ENCODE data around the gene GMDS.

GMDS gene

DNA sequence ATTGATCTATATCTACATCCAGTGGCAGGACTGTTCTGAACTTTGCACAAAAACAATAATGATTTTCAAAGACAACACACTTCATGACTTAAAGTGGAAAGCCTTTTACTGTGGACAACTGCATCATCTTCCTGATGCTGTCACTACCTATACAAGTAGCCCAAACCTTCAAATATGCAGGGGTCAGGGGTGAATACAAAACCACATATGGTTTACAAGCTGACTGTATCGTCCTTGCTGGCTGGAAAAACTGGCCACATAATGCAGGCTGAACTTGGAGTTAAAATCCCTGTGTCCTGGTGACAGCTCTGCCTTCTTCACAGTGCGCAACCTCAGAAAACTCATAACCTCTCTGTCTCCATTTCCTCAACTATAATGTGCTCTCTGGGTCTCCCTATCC is 128.9 kb downstream of the GMDS start:
- no peak for DNase-seq (ENCODE audit: low read depth)
- no peak overlapping the region for H3K4me3 ChIP-seq (ENCODE audit: control insufficient read depth, low read depth, low read length)
- no peak for TF ChIP-seq CTCF (IDR thresholded peaks at IDR 0.05; ENCODE audit: control insufficient read depth, insufficient read depth, low read depth, low read length, missing control alignments)

- DNase-seq (ENCODE audit: low read depth): no peak
- no peak overlapping the region for H3K4me3 ChIP-seq (ENCODE audit: control insufficient read depth, low read depth, low read length)
- TF ChIP-seq CTCF (IDR thresholded peaks at IDR 0.05; ENCODE audit: control insufficient read depth, insufficient read depth, low read depth, low read length, missing control alignments): no peak
Observed at GRCh38 chr6:2114100-2114499, 131.3 kb downstream of the GMDS start.

DNA sequence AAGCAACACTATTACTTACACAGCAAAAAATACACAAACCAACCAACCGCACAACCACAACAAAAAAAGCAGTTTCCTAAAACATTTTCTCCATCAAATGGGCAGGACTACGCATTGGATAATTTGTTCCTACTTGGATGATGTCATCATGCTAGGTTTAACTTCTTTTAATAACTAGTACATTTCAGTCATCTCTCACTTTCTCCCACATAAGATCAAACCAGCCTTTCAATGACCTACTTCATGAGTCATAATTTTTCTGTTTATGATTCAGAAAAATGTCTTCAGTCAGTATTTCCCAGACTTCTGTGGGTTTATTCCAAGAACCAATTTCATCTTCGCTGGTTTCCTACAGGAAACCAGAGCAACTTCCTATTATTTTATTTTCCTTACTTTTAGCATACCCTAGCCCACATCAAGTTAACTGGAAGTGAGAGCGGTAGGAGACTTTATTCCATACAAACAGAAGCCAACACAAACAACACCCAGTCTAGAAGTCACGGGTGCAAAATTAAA is 134.2 kb downstream of the GMDS start:
- TF ChIP-seq CTCF (IDR thresholded peaks at IDR 0.05; ENCODE audit: control insufficient read depth, insufficient read depth, low read depth, low read length, missing control alignments): no peak
- H3K4me3 ChIP-seq (ENCODE audit: control insufficient read depth, low read depth, low read length): no peak overlapping the region; the same call in 1 of the 2 replicates
- DNase-seq (ENCODE audit: low read depth): peak; percentile 21

DNA sequence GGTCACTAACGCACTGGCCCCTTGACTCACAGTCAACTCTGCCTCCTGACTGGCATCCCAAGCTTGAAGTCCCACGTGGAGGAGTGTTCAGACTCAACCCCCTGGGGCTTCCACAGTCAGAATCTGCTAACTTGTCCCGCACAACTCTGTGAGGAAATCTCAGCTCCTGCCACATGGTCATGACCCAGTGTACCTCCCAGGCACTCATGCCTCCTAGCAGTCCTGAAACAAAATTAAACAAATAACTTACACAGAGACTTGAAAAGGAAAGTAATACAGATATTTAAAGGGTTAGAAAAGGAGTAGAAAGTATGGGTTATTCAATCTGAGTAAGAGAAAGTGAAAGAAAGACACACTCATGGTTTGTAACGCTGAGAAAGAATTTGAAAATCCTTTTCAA is 134.9 kb downstream of the GMDS start:
- TF ChIP-seq CTCF (IDR thresholded peaks at IDR 0.05; ENCODE audit: control insufficient read depth, insufficient read depth, low read depth, low read length, missing control alignments): no peak
- peak overlapping the region; percentile 5 for H3K4me3 ChIP-seq (ENCODE audit: control insufficient read depth, low read depth, low read length)
- DNase-seq (ENCODE audit: low read depth): no peak

- no peak for DNase-seq (ENCODE audit: low read depth)
- H3K4me3 ChIP-seq (ENCODE audit: control insufficient read depth, low read depth, low read length): no peak overlapping the region
- TF ChIP-seq CTCF (IDR thresholded peaks at IDR 0.05; ENCODE audit: control insufficient read depth, insufficient read depth, low read depth, low read length, missing control alignments): no peak
Observed at GRCh38 chr6:2109796-2110195, 135.6 kb downstream of the GMDS start.

DNA sequence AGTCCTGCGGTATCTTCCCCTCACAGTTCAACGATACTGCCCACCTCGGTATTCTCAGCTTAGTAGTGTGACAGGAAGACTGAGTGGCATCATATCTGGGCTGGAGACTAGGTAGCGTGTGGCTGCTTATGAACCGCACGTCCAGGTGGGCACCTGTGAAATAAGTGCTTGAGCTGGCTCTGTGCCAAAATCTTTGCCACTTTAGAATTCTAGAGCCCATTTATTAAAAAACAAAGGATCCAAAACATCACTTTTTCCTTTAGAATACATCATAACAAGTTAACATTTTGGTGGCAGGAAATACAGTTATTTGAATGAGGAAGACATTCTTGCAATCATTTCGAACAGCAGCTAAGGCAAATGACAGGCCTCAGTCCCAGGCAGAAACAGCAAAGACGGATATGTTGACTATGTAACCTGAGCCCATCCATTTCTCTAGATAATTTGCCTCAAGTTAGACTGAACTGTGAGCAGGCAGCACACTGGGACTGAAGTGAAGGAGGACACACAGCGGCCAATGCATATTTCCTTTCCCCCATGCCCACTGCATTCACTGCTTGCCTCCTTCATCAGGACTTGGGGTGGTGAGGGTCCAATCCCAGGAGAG is 136.6 kb downstream of the GMDS start:
- no peak for TF ChIP-seq CTCF (IDR thresholded peaks at IDR 0.05; ENCODE audit: control insufficient read depth, insufficient read depth, low read depth, low read length, missing control alignments)
- no peak overlapping the region for H3K4me3 ChIP-seq (ENCODE audit: control insufficient read depth, low read depth, low read length)
- no peak for DNase-seq (ENCODE audit: low read depth)

Measured in AG09309 (cell line).